Keratinocyte (primary cell): ENCODE measurements around the gene NBPF20. TPM values are rescaled to one million over a fixed set of nuclear protein-coding genes. Genes with fewer than 3 reads are reported as not detected.
"Not testable (repeated sequence)": the region's sequence is repeated elsewhere in the genome, so short reads cannot be mapped to it uniquely, and the experiment has no call there.

Experiments used
- DNase-seq: peaks from one replicate; pipeline ENCODE4 v3.0.0-alpha.2; 2011; ENCODE audit warnings: low read depth, missing footprints, low spot score
- FAIRE-seq: peaks from 2 replicates; lab custom pipeline; 2011; peaks lifted over from hg19 to GRCh38; lab: Jason Lieb, UNC
- H2AFZ ChIP-seq: 2 replicates; pipeline ENCODE4 v1.6.0; 2012; ENCODE audit warnings: low read length, control low read depth, inconsistent platforms; ENCODE audit not compliant: control insufficient read depth
- H3K27ac ChIP-seq: 2 replicates; pipeline ENCODE4 v1.5.1; 2011; ENCODE audit warnings: low read length; ENCODE audit not compliant: control insufficient read depth, insufficient read depth
- H3K27me3 ChIP-seq: 3 replicates; pipeline ENCODE4 v1.6.0; 2011; ENCODE audit warnings: low read length; ENCODE audit not compliant: control insufficient read depth, insufficient read depth; ENCODE audit errors: extremely low read depth
- H3K36me3 ChIP-seq, 2 experiments: 2 replicates in 1 of 2; 3 replicates in 1 of 2; pipeline ENCODE4 v1.5.1; 2011; ENCODE audit warnings: low read length in 2 of 2, mild to moderate bottlenecking in 1 of 2; ENCODE audit not compliant: control insufficient read depth in 2 of 2, insufficient read depth in 2 of 2; ENCODE audit errors: extremely low read depth in 1 of 2
- H3K4me1 ChIP-seq: 3 replicates; pipeline ENCODE4 v1.5.1; 2011; ENCODE audit warnings: low read length; ENCODE audit not compliant: control insufficient read depth, insufficient read depth; ENCODE audit errors: extremely low read depth
- H3K4me2 ChIP-seq: 3 replicates; pipeline ENCODE4 v1.6.0; 2011; ENCODE audit warnings: low read depth, low read length; ENCODE audit not compliant: control insufficient read depth, insufficient read depth; ENCODE audit errors: extremely low read depth
- H3K4me3 ChIP-seq, 3 experiments: fragments of 200-600 bp in 1 of 3; sonication (generic) in 1 of 3; 2 replicates in 2 of 3; 3 replicates in 1 of 3; pipeline ENCODE4 v1.5.1; 2011 to 2016; ENCODE audit warnings: low read length in 3 of 3, mild to moderate bottlenecking in 3 of 3, control low read depth in 2 of 3, inconsistent platforms in 1 of 3, low read depth in 1 of 3, mixed read lengths in 1 of 3, mixed run types in 1 of 3, moderate library complexity in 1 of 3; ENCODE audit not compliant: control insufficient read depth in 2 of 3, insufficient read depth in 2 of 3; ENCODE audit errors: extremely low read depth in 1 of 3
- H3K79me2 ChIP-seq: 2 replicates; pipeline ENCODE4 v1.6.0; 2012; ENCODE audit warnings: low read length; ENCODE audit not compliant: control insufficient read depth, insufficient read depth
- H3K9ac ChIP-seq: 3 replicates; pipeline ENCODE4 v1.6.0; 2011; ENCODE audit warnings: low read length; ENCODE audit not compliant: control insufficient read depth, insufficient read depth; ENCODE audit errors: extremely low read depth
- H3K9me1 ChIP-seq: 3 replicates; pipeline ENCODE4 v1.6.0; 2011; ENCODE audit warnings: low read length; ENCODE audit not compliant: control insufficient read depth, insufficient read depth; ENCODE audit errors: extremely low read depth
- H3K9me3 ChIP-seq: 2 replicates; pipeline ENCODE4 v1.5.1; 2012; ENCODE audit warnings: low read depth, low read length; ENCODE audit not compliant: control insufficient read depth
- H4K20me1 ChIP-seq: 3 replicates; pipeline ENCODE4 v1.6.0; 2011; ENCODE audit warnings: low read length; ENCODE audit not compliant: control insufficient read depth, insufficient read depth; ENCODE audit errors: extremely low read depth
- EZH2 ChIP-seq: IDR thresholded peaks from one replicate; pipeline ENCODE4 v1.6.1; 2012; ENCODE audit warnings: inconsistent platforms, mild to moderate bottlenecking, low read length, moderate library complexity
- dilution Hi-C: fragments of 300-500 bp; cut with MboI; formaldehyde crosslinking; loops from one replicate; pipeline ENCODE4 v1.7.0; 2020; ENCODE audit warnings: low sequenced_read_pairs; ENCODE audit not compliant: extremely low pct_ligation_motif_present
- polyA plus RNA-seq, 5 experiments: library from polyadenylated mRNA; depleted of rRNA in 3 of 5; stranded (reverse) in 3 of 5; stranded (forward) in 1 of 5; unstranded in 1 of 5; fragments of >200 nt; gene quantifications; 1 replicate in 1 of 5; 2 replicates in 3 of 5; 3 replicates in 1 of 5; pipeline versions ENCODE4 v1.2.1 to v1.2.3, GENCODE V29; 2011 to 2012; ENCODE audit warnings: missing spikeins in 2 of 5, low read depth in 1 of 5, low replicate concordance in 1 of 5

NBPF20 gene
- polyA plus RNA-seq, 1 donor (not counting 4 experiments of a cell fraction or from before 2014, with no cell fraction given) = 4.2 TPM

DNA sequence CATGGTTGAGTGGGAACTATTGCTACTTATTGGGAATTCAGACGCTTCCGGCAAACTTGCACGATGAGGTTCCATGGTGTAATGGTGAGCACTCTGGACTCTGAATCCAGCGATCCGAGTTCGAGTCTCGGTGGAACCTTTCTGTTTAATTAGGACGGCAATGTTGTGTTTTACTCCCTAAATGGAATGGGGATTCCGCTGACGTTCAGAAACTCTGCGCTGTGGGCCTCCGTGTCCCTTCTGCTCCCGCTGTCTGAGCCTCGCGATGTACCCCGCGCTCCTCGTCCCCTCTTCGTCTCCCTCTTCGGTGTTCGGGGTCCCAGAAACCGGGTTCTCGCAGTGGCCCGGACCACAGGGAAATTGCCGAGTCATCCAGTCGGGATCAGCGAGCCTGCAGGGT is 34.2 kb upstream of the NBPF20 start:
- H3K27ac ChIP-seq, dilution Hi-C loops, H3K4me1 ChIP-seq, H3K4me2 ChIP-seq, H3K9me3 ChIP-seq, H3K79me2 ChIP-seq, DNase-seq, H2AFZ ChIP-seq, H3K36me3 ChIP-seq, FAIRE-seq, H3K4me3 ChIP-seq, H3K27me3 ChIP-seq, H4K20me1 ChIP-seq, H3K9me1 ChIP-seq: not testable (repeated sequence)
- peak overlapping the region; percentile 50 for H3K9ac ChIP-seq

DNA sequence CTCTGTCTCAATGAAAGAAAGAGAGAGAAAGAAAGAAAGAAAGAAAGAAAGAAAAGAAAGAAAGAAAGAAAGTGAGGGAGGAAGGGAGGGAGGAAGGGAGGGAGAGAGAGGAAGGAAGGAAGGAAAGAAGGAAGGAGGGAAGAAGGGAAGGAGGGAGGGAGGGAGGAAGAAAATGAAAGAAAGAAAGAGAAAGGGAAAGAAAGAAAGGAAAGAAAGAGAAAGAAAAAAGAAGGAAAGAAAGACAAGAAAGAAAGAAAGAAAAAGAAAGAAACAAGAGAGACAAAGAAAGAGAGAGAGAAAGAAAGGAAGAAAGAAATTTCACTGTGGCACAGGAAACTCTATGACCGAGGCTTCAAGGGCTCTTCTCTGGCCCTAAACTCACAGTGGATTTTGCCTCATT is 33.7 kb upstream of the NBPF20 start:
- H3K27ac ChIP-seq, H3K36me3 ChIP-seq, H2AFZ ChIP-seq, H4K20me1 ChIP-seq, H3K4me3 ChIP-seq, FAIRE-seq, H3K27me3 ChIP-seq, H3K4me1 ChIP-seq, H3K9me3 ChIP-seq, DNase-seq, H3K9me1 ChIP-seq, H3K9ac ChIP-seq, dilution Hi-C loops, H3K4me2 ChIP-seq, H3K79me2 ChIP-seq: not testable (repeated sequence)

DNA sequence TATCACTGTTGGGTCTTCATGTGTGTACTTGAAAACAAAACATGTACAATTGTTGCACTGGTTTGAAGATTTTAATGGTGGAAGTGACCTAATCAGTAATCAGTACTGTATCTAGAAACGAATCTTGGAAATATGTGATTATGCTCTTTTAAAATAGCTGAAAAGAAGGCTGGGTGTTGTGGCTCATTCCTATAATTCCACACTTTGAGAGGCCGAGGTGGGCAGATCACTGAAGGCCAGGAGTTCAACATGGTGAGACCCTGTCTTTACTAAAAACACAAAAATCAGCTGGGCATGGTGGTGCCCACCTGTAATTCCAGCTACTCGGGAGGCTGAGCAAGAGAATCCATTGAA is 29.4 kb upstream of the NBPF20 start:
- H3K9ac ChIP-seq, DNase-seq, H3K9me3 ChIP-seq, H2AFZ ChIP-seq, H3K9me1 ChIP-seq, FAIRE-seq, H3K27ac ChIP-seq, dilution Hi-C loops, H3K27me3 ChIP-seq, H3K79me2 ChIP-seq, H3K4me2 ChIP-seq, H3K36me3 ChIP-seq, H4K20me1 ChIP-seq, H3K4me1 ChIP-seq, H3K4me3 ChIP-seq: not testable (repeated sequence)
- peak; percentile 14 for TF ChIP-seq EZH2

GRCh38 chr1:145453873-145454823 is 28.7 kb upstream of the NBPF20 start:
- H3K9me3 ChIP-seq, dilution Hi-C loops, H3K79me2 ChIP-seq, H3K4me2 ChIP-seq, H3K27me3 ChIP-seq, H4K20me1 ChIP-seq, H2AFZ ChIP-seq, H3K4me3 ChIP-seq, H3K9me1 ChIP-seq, H3K4me1 ChIP-seq, H3K36me3 ChIP-seq, DNase-seq, H3K27ac ChIP-seq, FAIRE-seq, H3K9ac ChIP-seq: not testable (repeated sequence)

- H3K4me1 ChIP-seq, H3K4me3 ChIP-seq, H4K20me1 ChIP-seq, H3K79me2 ChIP-seq, H3K9me1 ChIP-seq, H3K36me3 ChIP-seq, dilution Hi-C loops, H3K4me2 ChIP-seq, H3K9ac ChIP-seq, H3K27me3 ChIP-seq, H3K9me3 ChIP-seq, H3K27ac ChIP-seq, DNase-seq, FAIRE-seq, H2AFZ ChIP-seq: not testable (repeated sequence)
These were observed 27.1 kb upstream of the NBPF20 start for GRCh38 chr1:145452506-145452905.
